Measurements from ENCODE around the gene HNRNPA1L2.

HNRNPA1L2 gene

DNA sequence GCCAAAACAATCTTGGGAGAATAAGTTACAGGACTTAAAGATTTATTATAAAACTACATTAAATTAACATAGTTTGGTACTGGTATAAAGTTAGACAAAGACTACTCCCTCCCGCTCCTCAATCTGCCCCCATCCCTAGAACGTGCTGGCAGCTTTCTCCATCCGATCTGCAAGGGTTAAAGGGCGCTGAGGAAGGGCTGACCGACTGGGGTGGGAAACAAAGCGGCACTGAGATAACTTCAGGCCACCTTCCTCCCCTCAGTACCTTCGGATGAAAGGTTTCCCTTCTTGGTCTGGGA is 9.6 kb downstream of the HNRNPA1L2 start:
- TF ChIP-seq CEBPB (IDR thresholded peaks at IDR 0.05) = no peak
- no peak for TF ChIP-seq FOXM1 (IDR thresholded peaks at IDR 0.05; ENCODE audit: borderline replicate concordance, low read depth)
- TF ChIP-seq YY1 (IDR thresholded peaks at IDR 0.05; ENCODE audit: low read depth) = no peak
- TF ChIP-seq CREB1 (IDR thresholded peaks at IDR 0.05; ENCODE audit: low read depth) = no peak
- no peak for TF ChIP-seq RAD21 (IDR thresholded peaks at IDR 0.05; ENCODE audit: low read depth)
- TF ChIP-seq TAF1 (IDR thresholded peaks at IDR 0.05; ENCODE audit: low read depth) = no peak
- no peak for TF ChIP-seq TEAD4 (IDR thresholded peaks at IDR 0.05)
- TF ChIP-seq, protein P1, sequence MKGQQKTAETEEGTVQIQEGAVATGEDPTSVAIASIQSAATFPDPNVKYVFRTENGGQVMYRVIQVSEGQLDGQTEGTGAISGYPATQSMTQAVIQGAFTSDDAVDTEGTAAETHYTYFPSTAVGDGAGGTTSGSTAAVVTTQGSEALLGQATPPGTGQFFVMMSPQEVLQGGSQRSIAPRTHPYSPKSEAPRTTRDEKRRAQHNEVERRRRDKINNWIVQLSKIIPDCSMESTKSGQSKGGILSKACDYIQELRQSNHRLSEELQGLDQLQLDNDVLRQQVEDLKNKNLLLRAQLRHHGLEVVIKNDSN (IDR thresholded peaks at IDR 0.05) = no peak
- no peak for TF ChIP-seq EP300 (IDR thresholded peaks at IDR 0.05; ENCODE audit: borderline replicate concordance)
- no peak for TF ChIP-seq TCF12 (IDR thresholded peaks at IDR 0.05; ENCODE audit: low read depth)
- no peak for TF ChIP-seq EGR1 (IDR thresholded peaks at IDR 0.05)
- no peak for TF ChIP-seq ZBTB7A (IDR thresholded peaks at IDR 0.05; ENCODE audit: low read depth)
- TF ChIP-seq, protein P2, sequence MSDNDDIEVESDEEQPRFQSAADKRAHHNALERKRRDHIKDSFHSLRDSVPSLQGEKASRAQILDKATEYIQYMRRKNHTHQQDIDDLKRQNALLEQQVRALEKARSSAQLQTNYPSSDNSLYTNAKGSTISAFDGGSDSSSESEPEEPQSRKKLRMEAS (IDR thresholded peaks at IDR 0.05) = no peak
- TF ChIP-seq, protein P3, sequence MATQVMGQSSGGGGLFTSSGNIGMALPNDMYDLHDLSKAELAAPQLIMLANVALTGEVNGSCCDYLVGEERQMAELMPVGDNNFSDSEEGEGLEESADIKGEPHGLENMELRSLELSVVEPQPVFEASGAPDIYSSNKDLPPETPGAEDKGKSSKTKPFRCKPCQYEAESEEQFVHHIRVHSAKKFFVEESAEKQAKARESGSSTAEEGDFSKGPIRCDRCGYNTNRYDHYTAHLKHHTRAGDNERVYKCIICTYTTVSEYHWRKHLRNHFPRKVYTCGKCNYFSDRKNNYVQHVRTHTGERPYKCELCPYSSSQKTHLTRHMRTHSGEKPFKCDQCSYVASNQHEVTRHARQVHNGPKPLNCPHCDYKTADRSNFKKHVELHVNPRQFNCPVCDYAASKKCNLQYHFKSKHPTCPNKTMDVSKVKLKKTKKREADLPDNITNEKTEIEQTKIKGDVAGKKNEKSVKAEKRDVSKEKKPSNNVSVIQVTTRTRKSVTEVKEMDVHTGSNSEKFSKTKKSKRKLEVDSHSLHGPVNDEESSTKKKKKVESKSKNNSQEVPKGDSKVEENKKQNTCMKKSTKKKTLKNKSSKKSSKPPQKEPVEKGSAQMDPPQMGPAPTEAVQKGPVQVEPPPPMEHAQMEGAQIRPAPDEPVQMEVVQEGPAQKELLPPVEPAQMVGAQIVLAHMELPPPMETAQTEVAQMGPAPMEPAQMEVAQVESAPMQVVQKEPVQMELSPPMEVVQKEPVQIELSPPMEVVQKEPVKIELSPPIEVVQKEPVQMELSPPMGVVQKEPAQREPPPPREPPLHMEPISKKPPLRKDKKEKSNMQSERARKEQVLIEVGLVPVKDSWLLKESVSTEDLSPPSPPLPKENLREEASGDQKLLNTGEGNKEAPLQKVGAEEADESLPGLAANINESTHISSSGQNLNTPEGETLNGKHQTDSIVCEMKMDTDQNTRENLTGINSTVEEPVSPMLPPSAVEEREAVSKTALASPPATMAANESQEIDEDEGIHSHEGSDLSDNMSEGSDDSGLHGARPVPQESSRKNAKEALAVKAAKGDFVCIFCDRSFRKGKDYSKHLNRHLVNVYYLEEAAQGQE (IDR thresholded peaks at IDR 0.05; ENCODE audit: low read depth) = no peak
- TF ChIP-seq NFIC (IDR thresholded peaks at IDR 0.05) = no peak; the same call in 1 of the 2 replicates

DNA sequence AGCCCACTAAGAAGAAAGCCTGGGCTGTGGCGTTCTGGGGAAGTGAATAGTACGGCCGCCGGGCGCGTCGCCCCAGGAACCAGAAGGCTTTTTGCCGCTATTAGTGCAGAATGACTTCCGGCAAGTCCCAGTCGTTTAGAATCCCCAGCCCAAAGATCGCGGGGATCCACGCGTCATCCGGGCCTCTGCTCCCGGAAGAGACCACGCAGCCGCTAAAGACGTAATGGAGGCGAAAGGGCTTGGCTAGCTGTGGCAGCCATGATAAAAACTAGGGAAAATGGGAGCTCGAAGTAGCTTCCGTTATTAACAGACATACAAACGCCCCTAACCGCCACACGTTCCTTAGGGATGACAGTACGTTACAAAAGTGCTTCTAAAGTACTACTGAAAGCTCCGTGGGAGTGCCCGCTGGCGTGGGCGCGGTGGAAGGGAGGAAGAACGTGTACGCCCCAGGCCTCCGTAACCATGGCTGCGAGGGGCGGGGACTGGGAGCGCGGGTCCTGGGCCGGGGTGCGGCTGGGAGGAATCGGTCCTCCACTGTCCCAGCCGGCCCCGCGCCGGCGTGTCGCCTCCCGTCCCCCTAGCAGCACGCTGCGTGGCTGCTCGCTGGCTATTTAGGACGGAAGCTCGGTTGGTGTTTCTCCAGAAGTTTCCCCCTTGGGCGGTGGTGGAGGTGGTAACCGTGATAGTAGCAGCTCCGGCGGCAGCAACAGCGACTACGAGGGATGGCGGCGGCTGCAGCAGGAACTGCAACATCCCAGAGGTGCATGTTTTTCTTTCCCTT is 10.2 kb downstream of the HNRNPA1L2 start, which contains the start of gene SUGT1:
Gene SUGT1, plus strand, starts transcription at position 641 of the 784 bp plus-strand sequence. Its CDS starts 85 bp downstream, at position 726.
- TF ChIP-seq FOXM1 (IDR thresholded peaks at IDR 0.05; ENCODE audit: borderline replicate concordance, low read depth) (no peak; the same call in 1 of the 2 replicates), TAF1 (IDR thresholded peaks at IDR 0.05; ENCODE audit: low read depth) (peak; percentile 81), EP300 (IDR thresholded peaks at IDR 0.05; ENCODE audit: borderline replicate concordance) (peak; percentile 44; the same call in 1 of the 2 replicates), CEBPB (IDR thresholded peaks at IDR 0.05) (no peak), TCF12 (IDR thresholded peaks at IDR 0.05; ENCODE audit: low read depth) (peak; percentile 28; the same call in 1 of the 2 replicates), RAD21 (IDR thresholded peaks at IDR 0.05; ENCODE audit: low read depth) (0 out of 2 replicates have a peak, but pooled peaks have one; percentile 1), YY1 (IDR thresholded peaks at IDR 0.05; ENCODE audit: low read depth) (peak; percentile 95), NFIC (IDR thresholded peaks at IDR 0.05) (no peak; the same call in 1 of the 2 replicates), EGR1 (IDR thresholded peaks at IDR 0.05) (peak; percentile 48; the same call in 1 of the 2 replicates), CREB1 (IDR thresholded peaks at IDR 0.05; ENCODE audit: low read depth) (peak; percentile 14; the same call in 1 of the 2 replicates), TEAD4 (IDR thresholded peaks at IDR 0.05) (0 out of 2 replicates have a peak, but pooled peaks have one; percentile 4), ZBTB7A (IDR thresholded peaks at IDR 0.05; ENCODE audit: low read depth) (no peak)
- TF ChIP-seq, protein P1 (IDR thresholded peaks at IDR 0.05) = no peak
- TF ChIP-seq, protein P2 (IDR thresholded peaks at IDR 0.05) = peak; percentile 86
- TF ChIP-seq, protein P3 (IDR thresholded peaks at IDR 0.05; ENCODE audit: low read depth) = 0 out of 2 replicates have a peak, but pooled peaks have one; percentile 12

DNA sequence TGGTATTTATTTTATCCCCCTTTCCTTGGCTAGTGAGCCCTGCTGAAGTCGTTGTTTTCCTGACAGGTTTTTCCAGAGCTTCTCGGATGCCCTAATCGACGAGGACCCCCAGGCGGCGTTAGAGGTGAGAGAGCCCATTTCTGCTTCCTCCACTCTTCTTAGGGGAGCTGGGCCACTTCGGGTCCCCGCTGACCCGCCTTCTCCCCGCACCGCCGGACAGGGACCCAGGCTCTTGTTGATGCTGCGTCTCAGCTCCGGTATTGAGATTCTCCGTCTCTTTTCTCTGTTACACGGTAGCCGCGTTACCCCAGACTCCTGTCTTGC is 10.7 kb downstream of the HNRNPA1L2 start:
- TF ChIP-seq EP300 (IDR thresholded peaks at IDR 0.05; ENCODE audit: borderline replicate concordance) (0 out of 2 replicates have a peak, but pooled peaks have one; percentile 3), ZBTB7A (IDR thresholded peaks at IDR 0.05; ENCODE audit: low read depth) (no peak)

DNA sequence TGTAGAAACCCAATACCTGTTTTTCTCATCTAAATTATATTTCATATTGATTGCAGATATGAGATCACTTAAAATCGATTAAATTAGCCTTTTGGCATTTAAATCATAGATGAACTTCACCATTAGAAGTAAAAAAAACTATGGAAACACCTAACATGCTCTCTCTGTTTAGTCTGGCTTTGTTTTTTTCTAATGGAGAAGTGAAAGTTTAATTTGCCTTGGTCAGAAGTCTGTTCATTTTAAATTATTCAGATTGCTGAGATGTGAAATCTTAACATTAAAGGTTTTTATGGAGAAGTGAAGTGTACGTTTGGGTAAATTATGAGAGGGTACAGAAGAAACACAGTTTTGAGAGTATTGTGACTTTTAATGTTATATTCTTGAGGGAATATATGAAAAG is 17.1 kb downstream of the HNRNPA1L2 start:
- no peak for TF ChIP-seq RAD21 (IDR thresholded peaks at IDR 0.05; ENCODE audit: low read depth)
- no peak for TF ChIP-seq EP300 (IDR thresholded peaks at IDR 0.05; ENCODE audit: borderline replicate concordance)
- TF ChIP-seq TAF1 (IDR thresholded peaks at IDR 0.05; ENCODE audit: low read depth) = no peak
- no peak for TF ChIP-seq NFIC (IDR thresholded peaks at IDR 0.05)
- no peak for TF ChIP-seq FOXM1 (IDR thresholded peaks at IDR 0.05; ENCODE audit: borderline replicate concordance, low read depth)
- no peak for TF ChIP-seq CREB1 (IDR thresholded peaks at IDR 0.05; ENCODE audit: low read depth)
- TF ChIP-seq, protein P3 (IDR thresholded peaks at IDR 0.05; ENCODE audit: low read depth) = no peak
- TF ChIP-seq ZBTB7A (IDR thresholded peaks at IDR 0.05; ENCODE audit: low read depth) = no peak
- TF ChIP-seq YY1 (IDR thresholded peaks at IDR 0.05; ENCODE audit: low read depth) = no peak
- TF ChIP-seq, protein P2 (IDR thresholded peaks at IDR 0.05) = no peak
- no peak for TF ChIP-seq EGR1 (IDR thresholded peaks at IDR 0.05)
- TF ChIP-seq, protein P1 (IDR thresholded peaks at IDR 0.05) = no peak

Measured in Ishikawa (cell line).